Measurements from ENCODE around the gene NUDT6. TPM values are rescaled to one million over a fixed set of nuclear protein-coding genes. Genes with fewer than 3 reads are reported as not detected.
A peak's percentile ranks its signal among the peaks of the same experiment; 100 is the strongest.

The NUDT6 gene
- total and polyA plus RNA-seq, 2 experiments from 2014 or later, result 5.6 to 11.0 TPM

DNA sequence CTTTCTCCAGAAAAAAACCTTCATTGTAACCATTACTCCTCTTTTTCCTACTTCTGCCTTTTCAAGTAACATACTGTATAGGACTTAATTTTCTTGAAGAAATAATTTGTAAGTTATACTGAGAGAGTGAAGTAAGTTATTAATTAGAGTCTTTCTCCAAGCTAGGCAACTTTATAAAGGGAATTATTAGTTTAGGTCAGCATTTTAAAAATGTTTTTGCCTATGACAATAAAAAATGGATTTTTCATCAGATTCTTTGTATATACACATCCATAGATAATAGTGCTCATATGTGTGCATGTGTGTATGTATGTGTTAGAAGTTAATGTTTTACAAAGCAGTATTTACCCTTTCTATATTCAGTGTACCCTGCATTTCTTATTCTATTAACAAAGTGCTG is 10.4 kb upstream of the NUDT6 start:
- Histone ChIP-seq H3K27me3 (no peaks in the 10 kb centered on the region), H3K9me2 (replicated peaks; ENCODE audit: insufficient read depth) (no peaks in the 10 kb centered on the region), H3K9me3 (ENCODE audit: low read depth) (no peaks in the 10 kb centered on the region), H2AFZ (no peak overlapping the region), H4K20me1 (ENCODE audit: insufficient read depth, poor library complexity, severe bottlenecking) (no peaks in the 10 kb centered on the region), H3K4me2 (no peak overlapping the region), H3K27ac (no peak overlapping the region), H3K4me1 (ENCODE audit: insufficient read depth) (no peaks in the 10 kb centered on the region), H3K36me3 (replicated peaks; ENCODE audit: insufficient read depth, low read depth) (no peaks in the 10 kb centered on the region), H3K4me3 (no peak overlapping the region), H3K79me2 (no peaks in the 10 kb centered on the region)
- TF ChIP-seq, protein P1, sequence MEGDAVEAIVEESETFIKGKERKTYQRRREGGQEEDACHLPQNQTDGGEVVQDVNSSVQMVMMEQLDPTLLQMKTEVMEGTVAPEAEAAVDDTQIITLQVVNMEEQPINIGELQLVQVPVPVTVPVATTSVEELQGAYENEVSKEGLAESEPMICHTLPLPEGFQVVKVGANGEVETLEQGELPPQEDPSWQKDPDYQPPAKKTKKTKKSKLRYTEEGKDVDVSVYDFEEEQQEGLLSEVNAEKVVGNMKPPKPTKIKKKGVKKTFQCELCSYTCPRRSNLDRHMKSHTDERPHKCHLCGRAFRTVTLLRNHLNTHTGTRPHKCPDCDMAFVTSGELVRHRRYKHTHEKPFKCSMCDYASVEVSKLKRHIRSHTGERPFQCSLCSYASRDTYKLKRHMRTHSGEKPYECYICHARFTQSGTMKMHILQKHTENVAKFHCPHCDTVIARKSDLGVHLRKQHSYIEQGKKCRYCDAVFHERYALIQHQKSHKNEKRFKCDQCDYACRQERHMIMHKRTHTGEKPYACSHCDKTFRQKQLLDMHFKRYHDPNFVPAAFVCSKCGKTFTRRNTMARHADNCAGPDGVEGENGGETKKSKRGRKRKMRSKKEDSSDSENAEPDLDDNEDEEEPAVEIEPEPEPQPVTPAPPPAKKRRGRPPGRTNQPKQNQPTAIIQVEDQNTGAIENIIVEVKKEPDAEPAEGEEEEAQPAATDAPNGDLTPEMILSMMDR (IDR thresholded peaks at IDR 0.05; ENCODE audit: poor library complexity), result no peak
- TF ChIP-seq EZH2phosphoT487 (IDR thresholded peaks at IDR 0.05; ENCODE audit: low read depth, severe bottlenecking, unreplicated experiment) (no peak), EZH2 (IDR thresholded peaks at IDR 0.05; ENCODE audit: borderline replicate concordance) (no peak)
- no peak for DNase-seq (ENCODE audit: low spot score)

DNA sequence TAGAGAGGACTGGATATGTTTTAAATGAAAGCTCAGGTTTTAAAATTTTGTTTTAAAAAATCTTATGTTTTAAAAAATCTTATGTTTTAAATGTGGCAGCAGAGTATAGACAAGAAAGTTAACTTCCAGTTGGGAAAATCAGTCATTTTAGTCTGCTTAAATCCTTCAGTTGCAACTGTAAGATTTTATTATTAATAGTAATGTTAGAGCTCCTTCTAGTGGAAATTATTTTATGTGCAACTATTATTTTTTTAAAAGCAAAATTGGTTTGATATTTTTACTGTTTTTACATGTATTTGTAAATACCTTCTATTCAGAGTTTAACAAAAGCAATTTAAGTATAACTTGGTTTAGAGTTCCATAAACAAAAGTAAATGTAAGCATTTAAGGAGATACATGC is 8.5 kb upstream of the NUDT6 start:
- no peaks in the 10 kb centered on the region for H3K9me2 ChIP-seq (replicated peaks; ENCODE audit: insufficient read depth)
- no peaks in the 10 kb centered on the region for H3K4me1 ChIP-seq (ENCODE audit: insufficient read depth)
- no peaks in the 10 kb centered on the region for H4K20me1 ChIP-seq (ENCODE audit: insufficient read depth, poor library complexity, severe bottlenecking)
- no peak overlapping the region for H3K27ac ChIP-seq
- H3K4me2 ChIP-seq, result no peak overlapping the region
- no peak overlapping the region for H2AFZ ChIP-seq
- H3K79me2 ChIP-seq, result peaks cover 4% of the 10 kb centered on the region
- H3K36me3 ChIP-seq (replicated peaks; ENCODE audit: insufficient read depth, low read depth), result no peaks in the 10 kb centered on the region
- H3K9me3 ChIP-seq (ENCODE audit: low read depth), result no peaks in the 10 kb centered on the region
- no peak for TF ChIP-seq EZH2phosphoT487 (IDR thresholded peaks at IDR 0.05; ENCODE audit: low read depth, severe bottlenecking, unreplicated experiment)
- TF ChIP-seq, protein P1 (IDR thresholded peaks at IDR 0.05; ENCODE audit: poor library complexity), result peak; percentile 67
- no peaks in the 10 kb centered on the region for H3K27me3 ChIP-seq
- no peak for DNase-seq (ENCODE audit: low spot score)
- H3K4me3 ChIP-seq, result no peak overlapping the region

DNA sequence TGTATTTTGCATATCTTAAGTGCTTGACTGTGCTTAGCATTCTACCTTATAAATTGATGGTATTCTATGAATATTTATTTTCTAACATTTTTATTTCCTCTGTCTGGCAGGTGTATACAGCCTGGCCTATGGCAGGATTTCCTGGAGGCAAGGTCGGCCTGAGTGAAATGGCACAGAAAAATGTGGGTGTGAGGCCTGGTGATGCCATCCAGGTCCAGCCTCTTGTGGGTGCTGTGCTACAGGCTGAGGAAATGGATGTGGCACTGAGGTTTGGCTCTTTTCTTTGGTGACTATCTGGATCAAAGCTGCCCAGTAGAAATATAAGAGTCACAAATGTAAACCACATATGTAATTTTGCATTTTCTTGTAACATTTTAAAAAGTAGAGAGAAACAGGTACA is 6.5 kb upstream of the NUDT6 start:
- H3K4me1 ChIP-seq (ENCODE audit: insufficient read depth), result no peaks in the 10 kb centered on the region
- no peak overlapping the region for H3K4me2 ChIP-seq
- H3K9me3 ChIP-seq (ENCODE audit: low read depth), result no peaks in the 10 kb centered on the region
- no peaks in the 10 kb centered on the region for H3K27me3 ChIP-seq
- H3K9me2 ChIP-seq (replicated peaks; ENCODE audit: insufficient read depth), result no peaks in the 10 kb centered on the region
- DNase-seq (ENCODE audit: low spot score), result no peak
- no peaks in the 10 kb centered on the region for H4K20me1 ChIP-seq (ENCODE audit: insufficient read depth, poor library complexity, severe bottlenecking)
- H3K36me3 ChIP-seq (replicated peaks; ENCODE audit: insufficient read depth, low read depth), result no peaks in the 10 kb centered on the region
- H3K27ac ChIP-seq, result no peak overlapping the region
- TF ChIP-seq, protein P1 (IDR thresholded peaks at IDR 0.05; ENCODE audit: poor library complexity), result no peak
- TF ChIP-seq EZH2phosphoT487 (IDR thresholded peaks at IDR 0.05; ENCODE audit: low read depth, severe bottlenecking, unreplicated experiment), result no peak
- TF ChIP-seq EZH2 (IDR thresholded peaks at IDR 0.05; ENCODE audit: borderline replicate concordance), result no peak
- WGBS (ENCODE audit: low lambda C conversion rate, missing lambda C conversion rate), result 86% methylated on average over 1 of the region's 1 CpG
- no peak overlapping the region for H2AFZ ChIP-seq
- H3K4me3 ChIP-seq, result no peak overlapping the region
- H3K79me2 ChIP-seq, result peaks cover 21% of the 10 kb centered on the region

DNA sequence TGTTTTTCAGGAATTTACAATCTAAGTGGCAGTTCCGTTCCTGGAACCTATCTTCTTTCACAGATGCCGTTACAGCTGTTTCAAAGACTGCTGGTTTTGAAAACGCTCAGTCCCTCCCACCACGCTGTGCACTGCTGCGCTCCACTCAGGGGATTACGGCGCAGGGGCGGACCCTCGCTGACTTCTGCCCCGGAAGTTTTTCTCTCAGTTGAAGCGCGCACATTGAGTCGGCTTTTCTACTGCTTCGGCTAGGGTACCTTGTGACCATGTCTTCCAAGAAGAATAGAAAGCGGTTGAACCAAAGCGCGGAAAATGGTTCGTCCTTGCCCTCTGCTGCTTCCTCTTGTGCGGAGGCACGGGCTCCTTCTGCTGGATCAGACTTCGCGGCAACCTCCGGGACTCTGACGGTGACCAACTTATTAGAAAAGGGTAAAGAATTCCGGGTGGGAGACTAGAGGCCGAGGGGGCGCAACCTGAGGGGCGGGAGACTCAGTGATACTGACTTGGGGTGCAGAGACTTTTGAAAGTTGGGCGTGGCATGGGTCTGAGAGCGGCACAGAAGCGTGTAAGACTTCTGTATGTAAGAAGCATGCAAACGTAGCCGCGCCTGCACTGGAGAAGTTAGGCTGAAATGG is 597 bp upstream of the NUDT6 start:
- Histone ChIP-seq H3K27me3 (no peaks in the 10 kb centered on the region), H3K79me2 (peaks cover 27% of the 10 kb centered on the region), H3K4me1 (ENCODE audit: insufficient read depth) (peaks cover 4% of the 10 kb centered on the region), H3K36me3 (replicated peaks; ENCODE audit: insufficient read depth, low read depth) (no peaks in the 10 kb centered on the region), H3K4me3 (peak overlapping the region; percentile 95), H2AFZ (peak overlapping the region; percentile 99), H3K4me2 (peak overlapping the region; percentile 94), H4K20me1 (ENCODE audit: insufficient read depth, poor library complexity, severe bottlenecking) (no peaks in the 10 kb centered on the region), H3K9me3 (ENCODE audit: low read depth) (no peaks in the 10 kb centered on the region), H3K9me2 (replicated peaks; ENCODE audit: insufficient read depth) (no peaks in the 10 kb centered on the region), H3K27ac (peak overlapping the region; percentile 73)
- TF ChIP-seq EZH2 (IDR thresholded peaks at IDR 0.05; ENCODE audit: borderline replicate concordance) (no peak), EZH2phosphoT487 (IDR thresholded peaks at IDR 0.05; ENCODE audit: low read depth, severe bottlenecking, unreplicated experiment) (no peak)
- TF ChIP-seq, protein P1 (IDR thresholded peaks at IDR 0.05; ENCODE audit: poor library complexity), result no peak
- WGBS (ENCODE audit: low lambda C conversion rate, missing lambda C conversion rate), result 2% methylated on average over 34 of the region's 34 CpGs
- DNase-seq (ENCODE audit: low spot score), result peak; percentile 90
